GM21367 (cell line): ENCODE measurements around the gene PAX5.

Experiments used
- ATAC-seq: cut with Tn5 transposase; IDR thresholded peaks from one replicate; pipeline ENCODE4 v1.9.1; 2021; ENCODE audit not compliant: unreplicated experiment

PAX5 gene

GRCh38 chr9:37037503-37038301 lies 3.6 kb upstream of the PAX5 start:
- no peak for ATAC-seq

DNA sequence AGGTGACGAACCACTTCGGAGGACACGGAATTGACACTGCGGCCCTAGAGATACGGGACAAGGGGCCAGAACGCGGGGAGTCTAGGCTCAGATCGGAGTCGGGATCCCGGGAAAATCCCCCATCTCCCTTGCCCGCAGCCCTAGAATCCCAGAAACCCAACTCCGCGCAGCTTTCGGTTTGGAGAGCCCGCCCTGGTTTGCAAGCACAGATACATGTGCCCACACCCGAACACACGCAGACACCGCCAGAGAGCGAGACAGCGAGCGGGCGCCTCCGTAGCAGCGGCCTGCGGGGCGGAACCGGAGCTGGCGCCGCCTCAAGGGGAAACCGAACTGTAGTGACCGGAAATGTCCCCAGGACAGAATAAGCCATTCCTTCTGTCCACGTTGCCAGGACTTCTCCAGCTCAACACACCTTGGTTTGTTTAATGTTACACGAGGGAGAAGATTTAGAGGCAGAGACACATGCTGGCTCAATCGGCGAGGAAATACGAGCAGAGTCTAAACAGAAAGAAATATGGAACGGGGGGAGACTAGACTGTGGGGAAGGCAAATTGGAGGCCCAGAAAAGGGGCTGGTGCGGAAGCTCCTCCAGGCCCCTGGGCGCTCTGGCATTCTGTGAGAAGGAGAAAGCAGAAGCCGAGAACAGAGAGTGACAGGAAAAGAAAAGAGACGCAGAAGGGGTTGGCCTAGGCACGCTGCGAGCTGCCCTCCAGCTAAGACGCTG lies 2.9 kb upstream of the PAX5 start:
- no peak for ATAC-seq

GRCh38 chr9:37036371-37036775 lies 2.3 kb upstream of the PAX5 start:
- ATAC-seq = no peak

GRCh38 chr9:37035648-37036370 lies 1.7 kb upstream of the PAX5 start:
- ATAC-seq = no peak

DNA sequence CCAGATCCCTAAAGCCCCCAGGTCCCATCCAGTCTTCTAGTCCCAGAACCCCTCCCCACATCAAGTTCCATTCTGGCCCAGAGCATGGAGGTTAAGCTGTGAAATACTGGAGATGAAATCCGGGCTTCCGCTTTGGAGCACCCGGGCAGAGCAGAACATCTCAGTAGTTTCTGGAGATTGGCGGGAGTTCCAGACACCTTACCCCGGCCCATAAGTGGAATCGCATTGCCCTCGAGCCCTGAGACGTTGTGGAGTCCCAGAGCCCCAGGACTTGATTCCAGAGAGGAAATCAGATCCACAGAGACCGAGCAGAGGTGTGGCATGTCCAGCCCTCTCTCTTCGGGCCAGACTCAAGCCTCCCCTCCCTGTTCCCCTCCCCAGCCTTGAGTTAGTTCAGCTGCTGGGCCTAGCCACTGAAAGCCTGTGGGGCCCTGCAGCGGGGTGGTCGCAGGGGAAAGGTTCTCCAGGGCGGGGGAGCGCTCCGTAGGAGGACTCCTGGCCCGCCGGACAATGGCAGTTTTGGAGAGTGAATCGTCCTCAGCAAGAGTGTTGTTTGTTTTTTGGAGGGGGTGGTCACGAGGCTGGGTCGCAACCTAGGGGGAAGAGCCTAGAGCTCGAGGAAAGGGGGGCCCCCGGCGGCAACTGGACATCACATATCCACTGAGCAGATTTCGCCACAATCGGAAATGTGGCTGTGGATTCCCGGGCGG lies 1.0 kb upstream of the PAX5 start:
- no peak for ATAC-seq

GRCh38 chr9:37034305-37034937 lies 353 bp upstream of the PAX5 start:
- no peak for ATAC-seq

DNA sequence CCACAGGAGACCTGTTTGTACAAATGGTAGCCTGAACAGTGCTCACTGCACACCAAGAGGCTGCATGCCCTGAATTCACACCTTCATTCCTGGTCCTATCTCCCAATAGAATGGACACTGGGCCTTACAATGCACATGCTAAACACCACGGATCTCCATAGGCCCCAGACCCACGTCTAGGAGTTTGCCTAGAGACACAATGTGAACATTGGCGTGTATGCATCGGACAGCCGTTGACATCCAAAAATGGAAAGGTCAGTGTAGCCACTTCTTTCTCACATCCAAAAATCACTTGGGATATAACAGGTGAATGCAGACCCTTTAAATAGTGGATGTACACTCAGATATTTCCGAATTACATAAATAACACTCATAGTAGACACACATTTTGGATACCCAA lies 927 bp downstream of the PAX5 start:
- ATAC-seq = no peak

DNA sequence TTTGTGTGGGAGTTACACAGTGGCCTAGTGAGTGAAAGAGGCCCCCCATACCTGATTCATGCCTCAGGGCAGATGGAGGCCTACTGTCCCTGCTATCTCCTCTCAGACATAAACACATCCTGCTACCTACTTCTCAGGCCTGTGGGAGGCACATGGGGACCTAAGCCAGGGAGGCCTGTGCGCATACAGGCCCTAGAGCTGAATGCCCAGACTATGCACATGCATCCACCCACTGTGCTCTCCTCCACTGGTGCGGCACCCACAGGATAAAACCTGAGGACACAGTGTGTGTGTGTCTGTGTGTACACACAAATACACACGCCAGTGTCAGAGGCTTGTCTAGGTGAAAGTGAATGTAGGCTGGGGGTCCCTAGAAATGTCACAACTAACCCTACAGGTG lies 1.4 kb downstream of the PAX5 start:
- ATAC-seq = no peak

GRCh38 chr9:37031902-37032301 lies 2.2 kb downstream of the PAX5 start:
- no peak for ATAC-seq

GRCh38 chr9:37031081-37031480 lies 3.0 kb downstream of the PAX5 start:
- ATAC-seq = no peak

- ATAC-seq = peak; percentile 15
Measured at GRCh38 chr9:37030611-37030939, 3.5 kb downstream of the PAX5 start.

DNA sequence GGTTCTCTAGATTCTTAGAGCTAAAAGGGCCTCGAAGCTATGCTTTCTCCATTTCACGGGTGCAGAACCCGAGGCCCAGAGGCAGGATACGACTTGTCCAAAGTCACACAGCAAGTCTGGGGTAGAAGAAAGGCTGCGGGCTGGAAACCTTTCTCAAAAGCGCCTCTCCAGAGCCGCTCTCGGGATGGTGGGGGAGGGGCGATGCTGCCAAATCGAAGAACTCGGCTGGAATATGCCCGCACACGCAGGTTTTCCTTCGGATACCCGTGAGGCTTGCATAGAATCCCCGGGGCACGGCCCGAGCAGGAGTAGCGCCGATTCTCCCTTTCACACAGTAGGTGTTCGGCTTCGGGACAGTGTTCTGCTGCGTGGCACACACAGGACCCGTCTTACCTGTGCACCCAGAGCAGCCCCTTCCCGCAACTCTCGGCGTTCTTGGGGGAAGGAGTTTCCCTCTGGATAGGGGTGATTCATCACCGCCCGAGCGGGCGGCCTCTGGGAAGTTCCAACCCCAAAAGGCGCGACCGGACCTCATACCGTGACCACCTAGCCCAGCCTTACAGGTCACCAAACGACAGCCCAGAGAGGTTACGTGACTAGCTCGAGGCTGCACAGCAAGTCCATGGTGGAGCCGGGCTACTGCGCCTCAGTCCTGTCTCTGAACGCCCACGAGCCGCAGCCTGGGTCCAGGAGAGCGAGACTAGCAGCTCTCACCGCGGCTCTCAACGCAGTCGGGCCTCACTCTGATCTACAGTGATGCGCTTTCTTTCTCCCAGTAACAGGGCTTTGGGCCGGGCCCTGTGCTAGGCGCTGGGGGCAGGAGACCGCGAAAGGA lies 4.1 kb downstream of the PAX5 start:
- no peak for ATAC-seq

- ATAC-seq = no peak
Measured at GRCh38 chr9:37029304-37029775, 4.7 kb downstream of the PAX5 start.

DNA sequence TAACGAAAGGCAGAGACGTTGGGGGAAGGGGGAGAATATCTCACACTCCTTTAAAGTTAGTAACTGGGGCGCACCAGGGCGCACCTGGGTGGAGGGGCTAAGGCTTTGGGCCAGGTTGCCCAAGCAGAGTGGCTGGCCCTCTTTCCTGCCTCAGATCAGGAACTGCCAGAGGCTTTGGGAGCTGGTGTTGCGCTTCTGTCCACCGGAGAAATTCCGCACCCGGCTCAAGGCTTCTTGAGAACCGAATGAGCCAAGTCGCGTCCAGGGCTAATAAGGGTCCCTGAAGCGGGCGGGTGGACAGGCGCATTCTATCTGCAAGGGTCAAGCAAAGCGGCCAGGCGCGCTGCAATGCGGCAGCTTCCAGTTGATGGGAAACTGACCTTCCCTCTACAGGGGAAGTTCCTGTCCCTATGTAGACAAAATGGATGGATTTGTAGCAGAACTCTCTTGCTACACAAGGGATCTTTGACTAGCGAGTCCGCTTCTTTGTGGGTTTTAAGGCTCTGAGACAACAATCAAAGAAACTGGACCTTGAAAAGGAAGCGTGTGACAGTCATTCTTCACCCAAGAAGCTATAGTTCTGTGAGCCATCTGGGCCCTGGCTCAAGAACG lies 5.5 kb downstream of the PAX5 start:
- no peak for ATAC-seq

DNA sequence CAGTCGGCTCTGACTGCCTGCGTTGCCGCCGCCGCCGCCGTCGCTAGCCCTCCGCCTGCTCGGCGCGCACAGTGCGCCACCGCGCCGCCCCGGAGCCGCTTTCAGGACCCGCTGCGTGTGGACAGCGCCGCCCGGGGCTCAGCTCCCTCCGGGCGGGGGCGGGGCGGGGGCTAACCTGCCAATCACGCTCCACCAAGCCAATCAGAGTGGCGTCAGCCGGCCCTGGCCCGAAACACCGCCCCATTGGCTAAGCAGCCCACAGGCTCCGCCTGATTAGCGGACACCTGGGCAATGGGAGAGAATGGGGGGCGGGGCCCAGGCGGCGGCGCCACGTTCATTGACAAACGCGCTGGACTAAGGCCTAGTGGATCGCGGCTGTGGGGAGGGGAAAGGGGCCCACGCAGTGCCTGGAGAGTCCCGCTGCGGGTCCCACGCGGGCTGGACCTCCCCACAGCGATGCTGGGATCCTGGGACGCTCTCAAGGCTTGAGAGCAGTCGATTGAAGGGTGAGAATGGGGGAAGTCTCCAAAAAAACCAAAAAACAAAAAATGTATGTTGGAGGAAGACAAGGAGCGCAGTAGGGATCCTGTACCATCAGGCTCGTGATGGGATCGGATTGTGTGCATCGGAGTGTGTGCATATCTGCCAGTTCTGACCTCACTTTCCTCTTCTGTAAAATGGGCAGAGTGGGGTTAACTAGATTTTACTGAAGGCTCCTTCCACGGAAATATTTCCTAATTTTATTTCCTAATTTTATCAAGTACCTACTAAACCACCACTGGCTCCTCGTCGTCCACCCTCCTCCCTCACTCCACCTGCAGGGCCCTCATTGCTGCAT lies 6.3 kb downstream of the PAX5 start:
- ATAC-seq = peak; percentile 51

- no peak for ATAC-seq
Measured at GRCh38 chr9:37026931-37027581, 7.0 kb downstream of the PAX5 start.

GRCh38 chr9:37026113-37026930 lies 7.7 kb downstream of the PAX5 start:
- ATAC-seq = no peak
